Hematopoietic multipotent progenitor cell (in vitro differentiated cells): ENCODE data around the gene KIAA1614. TPM values are rescaled to one million over a fixed set of nuclear protein-coding genes. Genes with fewer than 3 reads are reported as not detected.

Experiments
- DNase-seq, 3 donors: peaks; one replicate each; pipeline ENCODE4 v3.0.0-alpha.2; 2011 to 2015; ENCODE audit warnings: low read depth in 2 of 3, low spot score in 2 of 3
- total RNA-seq: library from RNA; depleted of rRNA; stranded (reverse); fragments of >200 nt; gene quantifications from one replicate; pipeline ENCODE4 v1.2.3, GENCODE V29; 2012

Gene KIAA1614
- total RNA-seq, 1 donor: 0.81 TPM

- no peak for DNase-seq
Measured at GRCh38 chr1:180923021-180923841, 10.5 kb downstream of the KIAA1614 start.

GRCh38 chr1:180923887-180924286, 11.2 kb downstream of the KIAA1614 start:
- no peak for DNase-seq

GRCh38 chr1:180924939-180925338, 12.2 kb downstream of the KIAA1614 start:
- DNase-seq: no peak

- DNase-seq: no peak
Measured at GRCh38 chr1:180925471-180926051, 12.9 kb downstream of the KIAA1614 start.

GRCh38 chr1:180926164-180926981, 13.7 kb downstream of the KIAA1614 start:
- peak in 2 of 3 donors; percentile 76 to 88 for DNase-seq

- no peak for DNase-seq
Measured at GRCh38 chr1:180927348-180927747, 14.7 kb downstream of the KIAA1614 start.

- no peak for DNase-seq
Measured at GRCh38 chr1:180927841-180928240, 15.1 kb downstream of the KIAA1614 start.

- DNase-seq: no peak
Measured at GRCh38 chr1:180928331-180929230, 15.9 kb downstream of the KIAA1614 start.

GRCh38 chr1:180929389-180929788, 16.7 kb downstream of the KIAA1614 start:
- DNase-seq: no peak

GRCh38 chr1:180930687-180931086, 18.0 kb downstream of the KIAA1614 start:
- DNase-seq: no peak

- no peak for DNase-seq
Measured at GRCh38 chr1:180931529-180931928, 18.8 kb downstream of the KIAA1614 start.

GRCh38 chr1:180932378-180932777, 19.7 kb downstream of the KIAA1614 start:
- DNase-seq: no peak

- no peak for DNase-seq
Measured at GRCh38 chr1:180933141-180933540, 20.4 kb downstream of the KIAA1614 start.

- peak in 1 of 3 donors; percentile 58 for DNase-seq
Measured at GRCh38 chr1:180934563-180934962, 21.9 kb downstream of the KIAA1614 start.

GRCh38 chr1:180935326-180936109, 22.8 kb downstream of the KIAA1614 start:
- DNase-seq: no peak

GRCh38 chr1:180936110-180937011, 23.7 kb downstream of the KIAA1614 start:
- no peak for DNase-seq

GRCh38 chr1:180937012-180937372, 24.3 kb downstream of the KIAA1614 start:
- DNase-seq: no peak

- DNase-seq: peak in 1 of 3 donors; percentile 45
Measured at GRCh38 chr1:180937624-180938225, 25.0 kb downstream of the KIAA1614 start.
